ENCODE data around the gene UMODL1.

UMODL1 gene

DNA sequence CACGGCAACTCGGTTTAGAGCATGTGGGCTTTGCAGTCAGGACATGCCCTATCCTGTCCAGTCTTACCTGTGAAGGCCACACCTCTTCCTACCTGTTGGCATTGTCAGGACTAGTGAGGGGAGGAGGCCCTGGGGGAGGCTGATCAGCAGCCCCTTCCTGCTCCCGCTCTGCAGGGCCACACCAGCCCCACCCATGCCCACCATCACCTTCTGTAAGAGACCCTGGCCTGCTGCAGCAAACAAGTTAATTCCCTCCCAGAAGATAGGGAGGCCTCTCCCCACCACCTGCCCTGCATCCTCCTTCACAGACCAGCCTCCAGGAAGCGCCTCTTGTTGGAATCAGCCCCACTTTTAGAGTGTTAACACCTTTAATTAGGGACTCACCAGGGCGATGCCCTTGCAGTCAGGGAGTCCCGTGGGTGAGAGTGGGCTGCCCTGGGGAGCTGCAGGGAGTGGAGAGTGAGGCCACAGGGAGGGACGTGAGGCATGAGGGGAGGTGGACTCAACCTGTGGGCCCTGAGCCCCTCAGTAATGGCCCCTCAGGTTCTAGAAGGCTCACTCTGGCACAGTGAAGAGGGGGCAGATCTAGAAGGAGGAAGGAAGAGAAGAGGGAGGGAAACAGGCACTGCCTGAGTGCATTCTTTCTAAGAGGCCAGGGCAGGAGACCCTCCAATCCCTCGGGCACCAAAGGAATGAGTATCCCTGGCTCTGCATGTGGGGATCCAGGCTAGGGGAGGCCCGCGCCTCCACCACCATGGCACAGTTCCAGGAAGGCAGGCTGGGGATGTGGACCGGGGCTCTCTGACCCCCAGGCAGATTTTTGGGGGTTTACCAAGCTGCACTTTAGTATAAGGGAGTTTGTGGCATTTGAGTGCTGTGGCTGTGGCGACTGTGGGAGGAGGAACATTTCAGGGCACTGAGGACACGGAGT, 8.2 kb downstream of the UMODL1 start:
- TF ChIP-seq, protein P1, sequence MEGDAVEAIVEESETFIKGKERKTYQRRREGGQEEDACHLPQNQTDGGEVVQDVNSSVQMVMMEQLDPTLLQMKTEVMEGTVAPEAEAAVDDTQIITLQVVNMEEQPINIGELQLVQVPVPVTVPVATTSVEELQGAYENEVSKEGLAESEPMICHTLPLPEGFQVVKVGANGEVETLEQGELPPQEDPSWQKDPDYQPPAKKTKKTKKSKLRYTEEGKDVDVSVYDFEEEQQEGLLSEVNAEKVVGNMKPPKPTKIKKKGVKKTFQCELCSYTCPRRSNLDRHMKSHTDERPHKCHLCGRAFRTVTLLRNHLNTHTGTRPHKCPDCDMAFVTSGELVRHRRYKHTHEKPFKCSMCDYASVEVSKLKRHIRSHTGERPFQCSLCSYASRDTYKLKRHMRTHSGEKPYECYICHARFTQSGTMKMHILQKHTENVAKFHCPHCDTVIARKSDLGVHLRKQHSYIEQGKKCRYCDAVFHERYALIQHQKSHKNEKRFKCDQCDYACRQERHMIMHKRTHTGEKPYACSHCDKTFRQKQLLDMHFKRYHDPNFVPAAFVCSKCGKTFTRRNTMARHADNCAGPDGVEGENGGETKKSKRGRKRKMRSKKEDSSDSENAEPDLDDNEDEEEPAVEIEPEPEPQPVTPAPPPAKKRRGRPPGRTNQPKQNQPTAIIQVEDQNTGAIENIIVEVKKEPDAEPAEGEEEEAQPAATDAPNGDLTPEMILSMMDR (conservative IDR thresholded peaks at IDR 0.05; ENCODE audit: low read depth), result no peak
- POLR2A ChIA-PET (ENCODE audit: low non-redundant PET), result no interaction called here
- no peak for DNase-seq (ENCODE audit: low spot score)
- no peak overlapping the region for H3K27ac ChIP-seq
- CTCF ChIA-PET, result interaction anchor here (0.5 to 2.6 kb wide), 2 partner anchors 28 to 262 kb away, joined by 3 to 9 read pairs; no protein-coding TSS in a partner anchor

- no peak for DNase-seq (ENCODE audit: low spot score)
- TF ChIP-seq, protein P1 (conservative IDR thresholded peaks at IDR 0.05; ENCODE audit: low read depth), result no peak
- CTCF ChIA-PET, result interaction anchor here (0.5 to 2.6 kb wide), 2 partner anchors 28 to 263 kb away, joined by 3 to 9 read pairs; no protein-coding TSS in a partner anchor
- POLR2A ChIA-PET (ENCODE audit: low non-redundant PET), result no interaction called here
- H3K27ac ChIP-seq, result no peak overlapping the region
Measured at GRCh38 chr21:42079939-42080787, 9.0 kb downstream of the UMODL1 start.

DNA sequence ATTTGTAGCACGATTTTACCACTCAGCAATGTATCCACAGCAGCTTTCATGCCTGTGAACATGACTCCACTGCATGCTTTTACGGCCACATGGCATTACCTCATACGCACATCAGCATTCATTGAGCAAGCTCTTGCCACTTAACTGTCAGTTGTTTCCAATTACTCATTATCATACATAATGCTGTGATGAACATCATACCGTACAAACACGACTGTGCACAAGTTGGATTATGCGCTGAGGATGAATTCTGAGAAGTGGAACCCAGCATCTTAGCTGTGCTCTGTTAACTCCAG, 9.6 kb downstream of the UMODL1 start:
- peak; percentile 22 for DNase-seq (ENCODE audit: low spot score)
- H3K27ac ChIP-seq, result no peak overlapping the region
- TF ChIP-seq, protein P1 (conservative IDR thresholded peaks at IDR 0.05; ENCODE audit: low read depth), result no peak
- ChIA-PET CTCF (interaction anchor here (2.6 kb wide), 1 partner anchor 27 kb away, joined by 9 read pairs; no protein-coding TSS in a partner anchor), POLR2A (ENCODE audit: low non-redundant PET) (no interaction called here)

DNA sequence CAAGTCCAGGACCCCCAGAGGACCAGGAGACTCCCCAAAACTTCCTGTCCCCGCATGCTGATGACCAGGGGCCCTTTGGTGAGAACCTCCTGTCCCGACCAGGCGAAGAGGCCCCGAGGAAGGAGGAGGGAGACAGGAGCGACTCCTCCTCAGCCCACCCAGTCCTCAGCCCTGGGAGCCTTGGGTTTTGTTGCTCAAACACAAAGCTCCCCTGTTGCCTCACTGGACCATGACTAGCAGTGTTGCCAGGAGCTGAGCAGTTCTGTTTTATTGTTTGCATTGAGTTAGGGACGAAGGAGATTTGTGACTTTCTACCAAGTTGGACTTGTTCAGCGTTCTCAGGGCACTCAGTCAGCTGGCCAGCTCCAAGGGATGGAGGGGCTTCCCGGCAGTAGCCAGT, 10.0 kb downstream of the UMODL1 start:
- no peak overlapping the region for H3K27ac ChIP-seq
- ChIA-PET POLR2A (ENCODE audit: low non-redundant PET) (no interaction called here), CTCF (interaction anchor here (2.6 kb wide), 1 partner anchor 27 kb away, joined by 9 read pairs; no protein-coding TSS in a partner anchor)
- DNase-seq (ENCODE audit: low spot score), result no peak
- TF ChIP-seq, protein P1 (conservative IDR thresholded peaks at IDR 0.05; ENCODE audit: low read depth), result no peak

DNA sequence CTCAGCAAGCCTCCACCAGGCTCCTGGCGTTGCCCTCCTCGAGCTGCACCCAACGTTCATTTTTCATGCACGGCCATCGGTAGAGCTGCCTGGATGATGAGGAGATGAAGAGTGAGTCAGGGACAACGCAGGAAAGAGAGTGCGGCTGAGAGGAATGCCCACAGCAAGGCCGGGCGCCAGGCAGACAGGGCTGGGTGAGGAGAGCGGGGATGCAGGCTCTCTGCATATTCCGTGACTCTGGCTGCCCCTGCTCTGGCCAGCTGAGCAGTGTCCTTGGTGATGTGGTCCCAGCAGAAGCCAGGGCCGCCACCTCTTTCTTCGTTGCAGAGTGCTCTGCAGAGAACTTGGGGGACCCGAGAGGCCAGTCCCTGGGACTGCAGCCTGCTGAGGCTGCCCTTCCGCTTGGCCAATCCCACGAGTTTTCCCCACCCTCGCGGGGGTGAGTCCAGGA, 10.8 kb downstream of the UMODL1 start:
- TF ChIP-seq, protein P1 (conservative IDR thresholded peaks at IDR 0.05; ENCODE audit: low read depth), result no peak
- no peak overlapping the region for H3K27ac ChIP-seq
- CTCF ChIA-PET, result interaction anchor here (2.6 kb wide), 1 partner anchor 26 kb away, joined by 9 read pairs; no protein-coding TSS in a partner anchor
- POLR2A ChIA-PET (ENCODE audit: low non-redundant PET), result no interaction called here
- DNase-seq (ENCODE audit: low spot score), result no peak
